Measurements from ENCODE around the gene PLP2. TPM values are rescaled to one million over a fixed set of nuclear protein-coding genes. Genes with fewer than 3 reads are reported as not detected.

The PLP2 gene
- total RNA-seq, 5 donors from 2014 or later (not counting 1 experiment from before 2014, with no cell fraction given), result 85.2 to 241 (median 207) TPM

DNA sequence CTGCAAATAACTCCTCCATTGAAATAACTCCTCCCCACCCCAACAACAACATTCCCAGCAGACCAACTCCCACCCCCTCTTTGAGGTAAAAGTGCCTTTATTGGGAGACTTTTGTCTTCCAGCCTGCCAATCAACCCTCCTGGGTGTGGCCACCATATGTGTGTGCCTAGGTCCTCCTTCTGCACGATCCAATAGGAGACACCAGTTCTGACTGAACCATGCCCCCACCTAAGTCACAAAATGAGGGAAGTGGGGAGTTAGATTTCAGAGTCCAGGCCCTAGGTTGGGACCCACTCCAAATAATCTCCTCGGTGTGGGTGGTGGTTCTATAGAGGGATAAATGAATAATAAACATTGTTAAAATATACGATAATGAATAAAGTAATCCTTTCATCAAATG, 3.0 kb downstream of the PLP2 start:
- POLR2A ChIA-PET, result no interaction called here
- ATAC-seq (replicated peaks in 1 of 4) (no peak), DNase-seq (no peak)
- H3K36me3 ChIP-seq (ENCODE audit: control insufficient read depth in 2 of 2, extremely low read depth in 1 of 2, insufficient read depth in 1 of 2, low read length in 1 of 2), result peaks cover 5 to 24% of the 10 kb centered on the region in 2 donors
- Mint-ChIP-seq H3K9me3 (no peaks in the 10 kb centered on the region), H3K4me3 (no peak overlapping the region), H3K36me3 (peaks cover 20% of the 10 kb centered on the region), H3K27ac (no peak overlapping the region), H3K4me1 (peaks cover 10 to 31% (median 20%) of the 10 kb centered on the region in 3 donors), H3K27me3 (no peaks in the 10 kb centered on the region)
- no CpG with 5 or more reads among the region's 3 CpGs for WGBS (ENCODE audit: insufficient coverage)
- CTCF ChIA-PET, result no interaction called here
- no peaks in the 10 kb centered on the region for H3K9me3 ChIP-seq
- peaks cover 0 to 20% of the 10 kb centered on the region in 2 experiments for H3K4me1 ChIP-seq (ENCODE audit: control insufficient read depth in 1 of 2, extremely low read depth in 1 of 2, insufficient read depth in 2 of 2, low read length in 2 of 2)
- H3K27me3 ChIP-seq (replicated peaks in 1 of 2; ENCODE audit: control insufficient read depth in 2 of 2, extremely low read depth in 1 of 2, insufficient read depth in 2 of 2, low read length in 1 of 2), result no peaks in the 10 kb centered on the region
- H3K4me3 ChIP-seq (ENCODE audit: control insufficient read depth in 1 of 2, extremely low read depth in 1 of 2, low read length in 1 of 2), result no peak overlapping the region
- no peak overlapping the region for H3K27ac ChIP-seq (ENCODE audit: low read length)

DNA sequence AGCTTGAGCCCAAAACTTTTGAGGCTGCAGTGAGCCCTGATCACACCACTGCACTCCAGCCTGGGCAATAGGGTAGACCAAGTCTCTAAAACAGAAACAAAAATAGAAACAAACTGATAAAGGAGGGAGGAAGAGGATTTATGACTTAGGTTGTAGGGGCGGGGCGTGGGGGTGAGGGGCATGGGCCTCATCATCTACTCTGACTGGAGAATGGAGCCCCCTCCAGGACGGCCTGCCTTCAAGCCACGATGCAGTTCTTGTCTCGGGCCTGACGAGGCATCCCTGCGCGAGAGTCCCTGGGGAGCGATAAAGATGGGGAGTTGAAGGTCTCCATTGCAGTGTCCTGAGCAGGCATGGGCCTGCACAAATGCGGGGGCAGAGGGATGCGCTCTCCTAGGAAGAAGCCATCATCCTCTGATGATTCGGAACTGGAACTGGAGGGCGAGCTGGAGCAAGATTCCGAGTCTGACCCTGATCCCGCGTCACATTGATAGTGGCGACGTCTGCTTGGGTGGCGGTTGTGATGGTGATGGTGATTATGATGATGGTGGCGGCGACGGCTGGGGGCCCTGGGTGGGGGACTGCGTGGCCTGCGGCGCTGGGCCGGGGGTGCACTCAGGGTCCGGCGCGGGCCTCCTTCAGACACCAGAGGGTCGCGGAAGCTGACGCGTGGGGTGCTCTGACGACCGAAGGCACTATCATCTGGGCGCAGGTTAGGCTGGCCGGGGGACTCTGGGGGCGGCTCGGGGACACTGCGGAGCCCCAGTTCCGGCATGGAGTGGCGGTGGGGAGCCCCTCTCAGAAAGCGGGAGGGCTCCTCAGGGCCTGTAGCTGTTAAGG, 4.0 kb downstream of the PLP2 start:
- H3K4me1 Mint-ChIP-seq, result peaks cover 10 to 31% (median 20%) of the 10 kb centered on the region in 3 donors
- peaks cover 0 to 20% of the 10 kb centered on the region in 2 experiments for H3K4me1 ChIP-seq (ENCODE audit: control insufficient read depth in 1 of 2, extremely low read depth in 1 of 2, insufficient read depth in 2 of 2, low read length in 2 of 2)
- H3K9me3 ChIP-seq, result no peaks in the 10 kb centered on the region
- H3K36me3 ChIP-seq (ENCODE audit: control insufficient read depth in 2 of 2, extremely low read depth in 1 of 2, insufficient read depth in 1 of 2, low read length in 1 of 2), result peaks cover 5 to 24% of the 10 kb centered on the region in 2 donors
- peak overlapping the region in 1 of 2 donors; percentile 36 for H3K27ac Mint-ChIP-seq
- no peaks in the 10 kb centered on the region for H3K27me3 Mint-ChIP-seq
- H3K9me3 Mint-ChIP-seq, result no peaks in the 10 kb centered on the region
- no peaks in the 10 kb centered on the region for H3K27me3 ChIP-seq (replicated peaks in 1 of 2; ENCODE audit: control insufficient read depth in 2 of 2, extremely low read depth in 1 of 2, insufficient read depth in 2 of 2, low read length in 1 of 2)
- H3K36me3 Mint-ChIP-seq, result peaks cover 25% of the 10 kb centered on the region
- 100% methylated on average over 14 of the region's 43 CpGs for WGBS (ENCODE audit: insufficient coverage)
- H3K27ac ChIP-seq (ENCODE audit: low read length), result no peak overlapping the region
- no peak overlapping the region for H3K4me3 ChIP-seq (ENCODE audit: control insufficient read depth in 1 of 2, extremely low read depth in 1 of 2, low read length in 1 of 2)
- ChIA-PET POLR2A (no interaction called here), CTCF (no interaction called here)
- H3K4me3 Mint-ChIP-seq, result peak overlapping the region in 1 of 3 donors; percentile 3
- no peak for DNase-seq
- ATAC-seq (replicated peaks in 1 of 4), result no peak

DNA sequence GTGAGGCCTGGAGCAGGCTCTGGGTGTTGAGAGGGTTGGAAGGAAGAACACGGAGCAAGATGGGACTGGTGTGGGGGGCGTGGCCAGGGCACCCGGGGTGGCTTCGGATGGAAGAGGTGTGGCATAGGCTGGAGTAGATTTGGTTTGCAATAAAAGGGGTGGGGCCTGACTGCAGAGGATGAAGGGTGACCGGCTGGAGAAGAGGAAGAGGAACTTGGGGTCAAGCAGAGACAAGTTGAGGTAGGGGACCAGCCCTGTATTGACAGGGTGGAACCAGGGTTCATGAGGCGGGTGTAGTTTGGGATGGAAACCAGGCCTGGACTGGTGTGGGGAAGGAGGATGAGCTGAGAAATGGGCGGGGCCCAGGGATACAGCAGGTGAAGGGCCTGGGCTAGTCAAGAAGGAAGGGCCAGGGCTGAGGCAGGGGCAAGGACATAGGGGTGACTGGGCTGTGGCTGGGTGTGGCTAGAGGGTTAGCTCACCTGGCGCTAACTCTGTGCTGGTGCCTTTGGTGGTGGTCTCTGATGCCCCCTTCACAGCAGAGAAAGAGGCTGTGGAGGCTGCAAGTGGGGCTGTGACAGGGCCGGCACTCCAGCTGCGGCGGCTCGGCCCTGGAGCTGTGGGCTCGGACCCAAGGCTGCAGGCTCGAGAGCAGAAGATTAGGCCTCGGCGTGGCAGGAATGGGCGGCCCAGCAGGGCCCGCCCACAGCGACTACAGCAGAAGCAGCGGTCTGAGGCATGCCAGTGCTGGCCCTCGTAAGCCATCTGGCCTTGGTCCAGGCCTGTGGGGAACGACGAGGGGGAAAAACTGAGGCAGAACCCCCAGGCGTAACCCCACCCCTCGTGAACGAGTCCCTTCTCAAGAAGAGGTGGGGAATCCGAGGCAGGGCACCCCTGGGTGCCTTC, 5.0 kb downstream of the PLP2 start:
- Histone ChIP-seq H3K27ac (ENCODE audit: low read length) (no peak overlapping the region), H3K4me3 (ENCODE audit: control insufficient read depth in 1 of 2, extremely low read depth in 1 of 2, low read length in 1 of 2) (no peak overlapping the region), H3K4me1 (ENCODE audit: control insufficient read depth in 1 of 2, extremely low read depth in 1 of 2, insufficient read depth in 2 of 2, low read length in 2 of 2) (peaks cover 0 to 17% of the 10 kb centered on the region in 2 experiments), H3K27me3 (replicated peaks in 1 of 2; ENCODE audit: control insufficient read depth in 2 of 2, extremely low read depth in 1 of 2, insufficient read depth in 2 of 2, low read length in 1 of 2) (no peaks in the 10 kb centered on the region), H3K9me3 (no peaks in the 10 kb centered on the region), H3K36me3 (ENCODE audit: control insufficient read depth in 2 of 2, extremely low read depth in 1 of 2, insufficient read depth in 1 of 2, low read length in 1 of 2) (peaks cover 5 to 24% of the 10 kb centered on the region in 2 donors)
- Mint-ChIP-seq H3K9me3 (no peaks in the 10 kb centered on the region), H3K36me3 (peaks cover 28% of the 10 kb centered on the region), H3K27me3 (no peaks in the 10 kb centered on the region), H3K4me1 (peaks cover 10 to 31% (median 20%) of the 10 kb centered on the region in 3 donors), H3K27ac (peak overlapping the region in 1 of 2 donors; percentile 67), H3K4me3 (no peak overlapping the region)
- DNase-seq, result no peak
- CTCF ChIA-PET, result no interaction called here
- POLR2A ChIA-PET, result no interaction called here
- 83% methylated on average over 15 of the region's 27 CpGs for WGBS (ENCODE audit: insufficient coverage)
- ATAC-seq (replicated peaks in 1 of 4), result no peak

GRCh38 chrX:49177338-49177833, 5.7 kb downstream of the PLP2 start:
- POLR2A ChIA-PET, result interaction anchor here in 1 of 2 donors (0.6 kb wide), 1 partner anchor 57 kb away, joined by 3 read pairs; no protein-coding TSS in a partner anchor
- H3K4me3 Mint-ChIP-seq, result no peak overlapping the region
- Histone ChIP-seq H3K27me3 (replicated peaks in 1 of 2; ENCODE audit: control insufficient read depth in 2 of 2, extremely low read depth in 1 of 2, insufficient read depth in 2 of 2, low read length in 1 of 2) (no peaks in the 10 kb centered on the region), H3K4me3 (ENCODE audit: control insufficient read depth in 1 of 2, extremely low read depth in 1 of 2, low read length in 1 of 2) (no peak overlapping the region), H3K9me3 (no peaks in the 10 kb centered on the region), H3K27ac (ENCODE audit: low read length) (no peak overlapping the region), H3K4me1 (ENCODE audit: control insufficient read depth in 1 of 2, extremely low read depth in 1 of 2, insufficient read depth in 2 of 2, low read length in 2 of 2) (peaks cover 0 to 17% of the 10 kb centered on the region in 2 experiments), H3K36me3 (ENCODE audit: control insufficient read depth in 2 of 2, extremely low read depth in 1 of 2, insufficient read depth in 1 of 2, low read length in 1 of 2) (peaks cover 5 to 24% of the 10 kb centered on the region in 2 donors)
- no peaks in the 10 kb centered on the region for H3K27me3 Mint-ChIP-seq
- H3K27ac Mint-ChIP-seq, result peak overlapping the region; percentile 36 to 69
- H3K4me1 Mint-ChIP-seq, result peaks cover 10 to 29% (median 20%) of the 10 kb centered on the region in 3 donors
- peaks cover 31% of the 10 kb centered on the region for H3K36me3 Mint-ChIP-seq
- no CpG with 5 or more reads among the region's 4 CpGs for WGBS (ENCODE audit: insufficient coverage)
- H3K9me3 Mint-ChIP-seq, result no peaks in the 10 kb centered on the region
- ATAC-seq (replicated peaks in 1 of 4) (peak; percentile 62 to 77 (median 72)), DNase-seq (peak in 1 of 35 experiments; percentile 42)
- CTCF ChIA-PET, result no interaction called here

GRCh38 chrX:49177873-49178480, 6.3 kb downstream of the PLP2 start:
- peak overlapping the region; percentile 36 to 69 for H3K27ac Mint-ChIP-seq
- Histone ChIP-seq H3K36me3 (ENCODE audit: control insufficient read depth in 2 of 2, extremely low read depth in 1 of 2, insufficient read depth in 1 of 2, low read length in 1 of 2) (peaks cover 5 to 24% of the 10 kb centered on the region in 2 donors), H3K4me3 (ENCODE audit: control insufficient read depth in 1 of 2, extremely low read depth in 1 of 2, low read length in 1 of 2) (no peak overlapping the region), H3K27me3 (replicated peaks in 1 of 2; ENCODE audit: control insufficient read depth in 2 of 2, extremely low read depth in 1 of 2, insufficient read depth in 2 of 2, low read length in 1 of 2) (no peaks in the 10 kb centered on the region), H3K27ac (ENCODE audit: low read length) (no peak overlapping the region), H3K9me3 (no peaks in the 10 kb centered on the region), H3K4me1 (ENCODE audit: control insufficient read depth in 1 of 2, extremely low read depth in 1 of 2, insufficient read depth in 2 of 2, low read length in 2 of 2) (peaks cover 0 to 11% of the 10 kb centered on the region in 2 experiments)
- WGBS (ENCODE audit: insufficient coverage), result 98% methylated on average over 11 of the region's 23 CpGs
- no peaks in the 10 kb centered on the region for H3K27me3 Mint-ChIP-seq
- H3K4me3 Mint-ChIP-seq, result no peak overlapping the region
- H3K36me3 Mint-ChIP-seq, result peaks cover 32% of the 10 kb centered on the region
- DNase-seq (no peak), ATAC-seq (replicated peaks in 1 of 4) (no peak)
- ChIA-PET POLR2A (interaction anchor here in 1 of 2 donors (0.5 to 0.6 kb wide), 2 partner anchors 57 to 186 kb away, joined by 3 read pairs; no protein-coding TSS in a partner anchor), CTCF (no interaction called here)
- H3K4me1 Mint-ChIP-seq, result peaks cover 5 to 24% (median 15%) of the 10 kb centered on the region in 3 donors
- H3K9me3 Mint-ChIP-seq, result no peaks in the 10 kb centered on the region
